Kidney (tissue), 14 donors: ENCODE measurements around the gene P2RX2. TPM values are rescaled to one million over a fixed set of nuclear protein-coding genes. Genes with fewer than 3 reads are reported as not detected.

Source experiments
- DNase-seq, 5 donors: peaks; one replicate each; pipeline ENCODE4 v3.0.0-alpha.2; 2013 to 2020
- FAIRE-seq: peaks from 2 replicates; lab custom pipeline; 2012; peaks lifted over from hg19 to GRCh38; lab: Jason Lieb, UNC
- H3K27ac ChIP-seq, 2 donors: one replicate each; pipeline ENCODE4 v1.7.0; 2013; ENCODE audit warnings: low read depth in 2 of 2, low read length in 2 of 2, inconsistent platforms in 1 of 2
- H3K27me3 ChIP-seq: one replicate; pipeline ENCODE4 v1.7.1; 2013; ENCODE audit warnings: low read length, inconsistent platforms; ENCODE audit not compliant: control insufficient read depth, insufficient read depth
- H3K36me3 ChIP-seq, 3 donors: one replicate each; pipeline versions ENCODE4 v1.7.0 to v1.7.1; 2013; ENCODE audit warnings: low read length in 3 of 3, control low read depth in 1 of 3, inconsistent platforms in 1 of 3; ENCODE audit not compliant: insufficient read depth in 3 of 3, control insufficient read depth in 2 of 3
- H3K4me1 ChIP-seq, 3 donors: one replicate each; pipeline versions ENCODE4 v1.7.0 to v1.7.1; 2013; ENCODE audit warnings: low read length in 3 of 3, inconsistent platforms in 1 of 3, low read depth in 1 of 3; ENCODE audit not compliant: control insufficient read depth in 2 of 3, insufficient read depth in 2 of 3
- H3K4me3 ChIP-seq, 3 donors: one replicate each; pipeline versions ENCODE4 v1.7.0 to v1.8.1; 2013; ENCODE audit warnings: low read length in 3 of 3, control low read depth in 1 of 3, inconsistent platforms in 1 of 3
- H3K9ac ChIP-seq, 3 donors: one replicate each; pipeline versions ENCODE4 v1.7.0 to v1.7.1; 2013; ENCODE audit warnings: low read length in 3 of 3, control low read depth in 1 of 3, inconsistent platforms in 1 of 3
- H3K9me3 ChIP-seq, 3 donors: one replicate each; pipeline versions ENCODE4 v1.7.0 to v1.7.1; 2013; ENCODE audit warnings: low read length in 3 of 3, control low read depth in 1 of 3, inconsistent platforms in 1 of 3; ENCODE audit not compliant: control insufficient read depth in 2 of 3, insufficient read depth in 1 of 3
- intact Hi-C: fragments of 100-400 bp; cut with DNase I; formaldehyde crosslinking; loops from one replicate; pipeline ENCODE4 v1.11.1; 2022
- polyA plus RNA-seq: library from polyadenylated mRNA; stranded (reverse); fragments of 350-450 nt; fragmentation: Illumina TruSeq; extraction: RNeasy Lipid Tissue Mini Kit (QIAGEN cat#74804); gene quantifications from one replicate; pipeline ENCODE4 v1.2.3, GENCODE V29; 2014; ENCODE audit warnings: low read depth, low replicate concordance; ENCODE audit not compliant: insufficient read depth
- total RNA-seq: library from RNA; stranded (reverse); fragmentation: NEBNext Ultra II Directional; extraction: Animal tissue kit (Norgen Biotek cat#: 25700); gene quantifications from one replicate; pipeline ENCODE4 v1.2.1, GENCODE V29; 2021
- TF ChIP-seq, protein P1 (sequence below): IDR thresholded peaks from 3 replicates; pipeline ENCODE4 v1.5.1; 2012; ENCODE audit warnings: mild to moderate bottlenecking, moderate library complexity, borderline replicate concordance; ENCODE audit not compliant: insufficient read depth; ENCODE audit errors: extremely low read depth
- donor health status: control.
- donor health status: control.
- donor health status: control.
- donor health status: control.
- donor health status: control.
- donor health status: DM: yes; HTN: yes; CAD: no.
- donor health status: Normal renal cell carcinoma (clear cell type).

Gene P2RX2
- total and polyA plus RNA-seq, 2 donors from 2014 or later = 0.19 to 0.37 TPM

DNA sequence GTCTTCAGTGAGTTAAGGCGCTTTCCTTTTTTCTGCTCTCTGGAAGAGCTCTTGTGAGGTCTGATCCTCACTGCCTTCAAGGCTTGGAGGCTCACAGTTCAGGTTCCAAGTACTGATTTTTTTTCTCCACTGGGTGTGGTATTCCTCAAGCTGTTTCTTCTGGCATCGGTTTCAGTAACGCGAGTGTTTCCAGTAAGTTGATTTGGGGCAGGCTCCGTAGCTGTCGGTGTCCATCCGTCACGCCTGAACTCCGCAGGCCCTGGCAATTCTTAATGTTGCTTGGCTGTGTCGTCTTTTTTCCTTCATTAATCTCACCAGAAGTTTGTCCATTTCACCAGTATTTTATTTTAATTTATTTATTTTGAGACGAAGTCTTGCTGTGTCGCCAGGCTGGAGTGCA is 38.8 kb upstream of the P2RX2 start:
- no peaks in the 10 kb centered on the region for H3K9me3 ChIP-seq
- H3K27ac ChIP-seq = no peak overlapping the region
- H3K36me3 ChIP-seq = peaks cover 4 to 11% (median 4%) of the 10 kb centered on the region in 3 donors
- TF ChIP-seq, protein P1, sequence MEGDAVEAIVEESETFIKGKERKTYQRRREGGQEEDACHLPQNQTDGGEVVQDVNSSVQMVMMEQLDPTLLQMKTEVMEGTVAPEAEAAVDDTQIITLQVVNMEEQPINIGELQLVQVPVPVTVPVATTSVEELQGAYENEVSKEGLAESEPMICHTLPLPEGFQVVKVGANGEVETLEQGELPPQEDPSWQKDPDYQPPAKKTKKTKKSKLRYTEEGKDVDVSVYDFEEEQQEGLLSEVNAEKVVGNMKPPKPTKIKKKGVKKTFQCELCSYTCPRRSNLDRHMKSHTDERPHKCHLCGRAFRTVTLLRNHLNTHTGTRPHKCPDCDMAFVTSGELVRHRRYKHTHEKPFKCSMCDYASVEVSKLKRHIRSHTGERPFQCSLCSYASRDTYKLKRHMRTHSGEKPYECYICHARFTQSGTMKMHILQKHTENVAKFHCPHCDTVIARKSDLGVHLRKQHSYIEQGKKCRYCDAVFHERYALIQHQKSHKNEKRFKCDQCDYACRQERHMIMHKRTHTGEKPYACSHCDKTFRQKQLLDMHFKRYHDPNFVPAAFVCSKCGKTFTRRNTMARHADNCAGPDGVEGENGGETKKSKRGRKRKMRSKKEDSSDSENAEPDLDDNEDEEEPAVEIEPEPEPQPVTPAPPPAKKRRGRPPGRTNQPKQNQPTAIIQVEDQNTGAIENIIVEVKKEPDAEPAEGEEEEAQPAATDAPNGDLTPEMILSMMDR = no peak
- H3K4me3 ChIP-seq = no peak overlapping the region
- H3K9ac ChIP-seq = no peak overlapping the region
- intact Hi-C loops = no loop called here
- H3K4me1 ChIP-seq = no peaks in the 10 kb centered on the region
- FAIRE-seq (no peak), DNase-seq (no peak)
- H3K27me3 ChIP-seq = no peaks in the 10 kb centered on the region

DNA sequence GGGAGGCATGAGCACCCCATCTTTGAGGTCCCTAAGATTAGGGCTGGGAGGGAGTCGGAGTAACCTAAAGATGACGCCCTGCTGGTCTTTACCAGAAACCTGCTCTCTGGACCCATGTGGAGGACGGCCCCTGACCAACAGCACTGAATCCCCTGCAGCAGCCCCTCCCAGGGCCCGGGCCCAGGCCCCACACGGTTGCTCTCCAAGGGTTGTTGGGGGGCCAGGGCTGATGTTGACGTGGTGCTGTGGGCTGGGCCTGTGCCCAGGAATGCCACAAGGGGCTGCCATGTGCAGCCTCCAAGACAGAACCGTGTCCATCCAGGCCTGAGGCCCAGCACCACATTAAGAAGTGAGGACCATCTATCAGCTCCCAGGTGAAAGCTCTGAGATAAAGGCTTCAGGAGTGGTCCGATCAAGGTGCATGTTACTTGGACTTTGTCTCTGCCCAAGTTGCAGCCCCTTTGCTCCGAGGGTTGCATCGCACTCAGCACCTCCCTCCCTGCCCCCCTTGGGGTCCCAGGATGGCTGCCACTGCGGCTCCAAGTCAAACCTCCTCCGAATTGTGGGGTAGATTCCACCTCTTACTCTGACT is 37.8 kb upstream of the P2RX2 start:
- FAIRE-seq (no peak), DNase-seq (no peak)
- Histone ChIP-seq H3K4me3 (no peak overlapping the region), H3K9me3 (no peaks in the 10 kb centered on the region), H3K27ac (no peak overlapping the region), H3K4me1 (no peaks in the 10 kb centered on the region), H3K9ac (no peak overlapping the region), H3K36me3 (peaks cover 4 to 11% (median 4%) of the 10 kb centered on the region in 3 donors), H3K27me3 (no peaks in the 10 kb centered on the region)
- intact Hi-C loops = no loop called here
- TF ChIP-seq, protein P1 = no peak

DNA sequence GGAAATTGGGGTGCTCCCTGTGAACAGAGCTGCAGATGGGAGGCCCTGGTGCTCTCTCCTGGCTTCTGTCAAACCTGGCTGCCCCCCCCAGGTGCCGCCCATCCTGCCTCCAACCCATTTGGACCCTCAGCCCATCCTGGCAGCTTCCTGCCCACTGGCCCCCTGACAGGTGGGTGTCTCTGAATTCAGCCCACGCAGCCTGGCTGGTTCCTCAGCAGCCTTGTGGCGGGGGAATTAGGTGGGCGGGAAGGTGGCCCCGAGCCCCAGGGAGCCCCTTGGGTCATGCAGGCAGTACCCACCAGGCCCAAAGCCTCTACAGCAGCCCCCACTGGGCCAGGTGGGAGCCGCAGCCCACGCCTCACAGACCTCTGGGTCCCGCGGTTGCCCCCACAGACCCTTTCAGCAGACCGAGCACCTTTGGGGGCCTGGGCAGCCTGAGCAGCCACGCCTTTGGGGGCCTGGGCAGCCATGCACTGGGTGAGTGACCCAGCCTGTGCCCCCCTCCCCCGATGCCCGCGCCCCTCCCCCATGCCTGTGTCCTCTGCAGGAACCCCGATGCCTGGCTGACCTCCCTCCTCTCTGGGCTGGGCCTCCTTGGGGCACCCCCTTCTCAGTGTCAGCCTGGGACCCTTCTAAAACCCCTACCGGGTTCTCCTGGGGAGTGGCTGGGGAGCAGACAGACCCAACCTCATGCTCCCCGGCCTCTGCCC is 37.1 kb upstream of the P2RX2 start:
- H3K4me1 ChIP-seq = no peaks in the 10 kb centered on the region
- H3K4me3 ChIP-seq = no peak overlapping the region
- FAIRE-seq (no peak), DNase-seq (no peak)
- H3K27ac ChIP-seq = no peak overlapping the region
- no peaks in the 10 kb centered on the region for H3K9me3 ChIP-seq
- intact Hi-C loops = no loop called here
- H3K36me3 ChIP-seq = peaks cover 4 to 11% (median 4%) of the 10 kb centered on the region in 3 donors
- TF ChIP-seq, protein P1 = no peak
- no peaks in the 10 kb centered on the region for H3K27me3 ChIP-seq
- no peak overlapping the region for H3K9ac ChIP-seq
